Renal cortical epithelial cell (primary cell): ENCODE data around the gene CITED1. TPM values are rescaled to one million over a fixed set of nuclear protein-coding genes. Genes with fewer than 3 reads are reported as not detected.

Experiments used
- DNase-seq: peaks from one replicate; pipeline ENCODE4 v3.0.0-alpha.2; 2011; ENCODE audit warnings: low read depth
- total RNA-seq: library from RNA; depleted of rRNA; stranded (reverse); fragments of >200 nt; gene quantifications from 2 replicates; pipeline ENCODE4 v1.2.3, GENCODE V29; 2014

The CITED1 gene
- total RNA-seq, 1 donor from 2014 or later = not detected

GRCh38 chrX:72270316-72270866 is 35.3 kb downstream of the CITED1 start:
- DNase-seq = no peak

- peak; percentile 33 for DNase-seq
Observed at GRCh38 chrX:72269671-72270251, 36.0 kb downstream of the CITED1 start.

GRCh38 chrX:72268597-72269365 is 36.9 kb downstream of the CITED1 start:
- DNase-seq = no peak

- DNase-seq = no peak
Observed at GRCh38 chrX:72265263-72265662, 40.5 kb downstream of the CITED1 start.

- no peak for DNase-seq
Observed at GRCh38 chrX:72262077-72262476, 43.6 kb downstream of the CITED1 start.

- no peak for DNase-seq
Observed at GRCh38 chrX:72260448-72260847, 45.3 kb downstream of the CITED1 start.

GRCh38 chrX:72258174-72258573 is 47.5 kb downstream of the CITED1 start:
- DNase-seq = peak; percentile 78

- DNase-seq = no peak
Observed at GRCh38 chrX:72255864-72256263, 49.9 kb downstream of the CITED1 start.

GRCh38 chrX:72255445-72255844 is 50.3 kb downstream of the CITED1 start:
- DNase-seq = peak; percentile 51

- no peak for DNase-seq
Observed at GRCh38 chrX:72254816-72255215, 50.9 kb downstream of the CITED1 start.

GRCh38 chrX:72253686-72254085 is 52.0 kb downstream of the CITED1 start:
- DNase-seq = peak; percentile 70

Other genes with a start within 250 kb of the CITED1 start
- gene RTL5, start 174.0 kb downstream of the CITED1 start, total RNA-seq = 0.17 and 3.9 TPM in 2 replicates
- 14.1 and 14.3 TPM in 2 replicates for gene PIN4, start 124.2 kb downstream of the CITED1 start, total RNA-seq
- gene ERCC6L, start 66.9 kb downstream of the CITED1 start, total RNA-seq = 0.25 and 4.0 TPM in 2 replicates
- 686 and 1,020 TPM in 2 replicates for gene RPS4X, start 28.7 kb downstream of the CITED1 start, total RNA-seq